ENCODE data around the gene NTN1. TPM values are rescaled to one million over a fixed set of nuclear protein-coding genes. Genes with fewer than 3 reads are reported as not detected.
"Not testable (repeated sequence)": the region's sequence is repeated elsewhere in the genome, so short reads cannot be mapped to it uniquely, and the experiment has no call there.

The NTN1 gene
- total RNA-seq, 1 donor from 2014 or later = 4.7 TPM

GRCh38 chr17:9255833-9256232 is 234.5 kb downstream of the NTN1 start:
- DNase-seq (ENCODE audit: extremely low spot score in 2 of 2) = no peak
- peak overlapping the region; percentile 76 for H3K27ac ChIP-seq
- peaks cover 25% of the 10 kb centered on the region for H3K4me1 ChIP-seq
- no peak overlapping the region for H3K4me3 ChIP-seq
- no peak for TF ChIP-seq POLR2AphosphoS5 (IDR thresholded peaks at IDR 0.05; ENCODE audit: insufficient read depth in 1 of 2, low read depth in 1 of 2)
- TF ChIP-seq CTCF (IDR thresholded peaks at IDR 0.05) = no peak
- TF ChIP-seq POLR2A (IDR thresholded peaks at IDR 0.05) = no peak
- no peaks in the 10 kb centered on the region for H3K36me3 ChIP-seq
- no peaks in the 10 kb centered on the region for H3K27me3 ChIP-seq
- intact Hi-C loops (cut with DNase I) = no loop called here
- no peaks in the 10 kb centered on the region for H3K9me3 ChIP-seq

- Histone ChIP-seq H3K27ac (peak overlapping the region; percentile 76), H3K27me3 (no peaks in the 10 kb centered on the region), H3K9me3 (no peaks in the 10 kb centered on the region), H3K4me3 (no peak overlapping the region), H3K4me1 (peaks cover 25% of the 10 kb centered on the region), H3K36me3 (no peaks in the 10 kb centered on the region)
- intact Hi-C loops (cut with DNase I) = no loop called here
- no peak for DNase-seq (ENCODE audit: extremely low spot score in 2 of 2)
- no peak for TF ChIP-seq CTCF (IDR thresholded peaks at IDR 0.05)
- no peak for TF ChIP-seq POLR2AphosphoS5 (IDR thresholded peaks at IDR 0.05; ENCODE audit: insufficient read depth in 1 of 2, low read depth in 1 of 2)
- no peak for TF ChIP-seq POLR2A (IDR thresholded peaks at IDR 0.05)
These were observed 235.0 kb downstream of the NTN1 start for GRCh38 chr17:9256361-9256750.

GRCh38 chr17:9256751-9257629 is 235.7 kb downstream of the NTN1 start:
- peaks cover 25% of the 10 kb centered on the region for H3K4me1 ChIP-seq
- no peaks in the 10 kb centered on the region for H3K27me3 ChIP-seq
- no peak overlapping the region for H3K4me3 ChIP-seq
- TF ChIP-seq CTCF (IDR thresholded peaks at IDR 0.05) (no peak), POLR2AphosphoS5 (IDR thresholded peaks at IDR 0.05; ENCODE audit: insufficient read depth in 1 of 2, low read depth in 1 of 2) (peak in 1 of 2 donors; percentile 64)
- peak overlapping the region; percentile 76 for H3K27ac ChIP-seq
- H3K9me3 ChIP-seq = no peaks in the 10 kb centered on the region
- no peak for DNase-seq (ENCODE audit: extremely low spot score in 2 of 2)
- no peaks in the 10 kb centered on the region for H3K36me3 ChIP-seq
- intact Hi-C loops (cut with DNase I) = no loop called here

GRCh38 chr17:9257630-9257965 is 236.3 kb downstream of the NTN1 start:
- peak overlapping the region; percentile 76 for H3K27ac ChIP-seq

GRCh38 chr17:9258115-9259015 is 237.1 kb downstream of the NTN1 start:
- H3K9me3 ChIP-seq = no peaks in the 10 kb centered on the region
- H3K36me3 ChIP-seq = no peaks in the 10 kb centered on the region
- H3K4me1 ChIP-seq = peaks cover 25% of the 10 kb centered on the region
- no peaks in the 10 kb centered on the region for H3K27me3 ChIP-seq
- intact Hi-C loops (cut with DNase I) = no loop called here
- TF ChIP-seq POLR2AphosphoS5 (IDR thresholded peaks at IDR 0.05; ENCODE audit: insufficient read depth in 1 of 2, low read depth in 1 of 2) (no peak), CTCF (IDR thresholded peaks at IDR 0.05) (no peak)
- peak overlapping the region; percentile 76 for H3K27ac ChIP-seq
- H3K4me3 ChIP-seq = no peak overlapping the region
- DNase-seq (ENCODE audit: extremely low spot score in 2 of 2) = no peak

More at GRCh38 chr17:9257630-9257965, 236.3 kb downstream of the NTN1 start:
- H3K36me3 ChIP-seq; intact Hi-C loops (cut with DNase I); H3K27me3 ChIP-seq; DNase-seq (ENCODE audit: extremely low spot score in 2 of 2); H3K4me3 ChIP-seq; H3K9me3 ChIP-seq: not testable (repeated sequence)
- H3K4me1 ChIP-seq = peaks cover 25% of the 10 kb centered on the region
